ENCODE measurements around the gene PCSK2.

The PCSK2 gene

GRCh38 chr20:17427638-17428037, 200.8 kb downstream of the PCSK2 start:
- H3K27me3 ChIP-seq (ENCODE audit: control insufficient read depth, insufficient read depth, low read length): no peaks in the 10 kb centered on the region
- H3K27ac ChIP-seq (ENCODE audit: low read depth, low read length): no peak overlapping the region
- peaks cover 11% of the 10 kb centered on the region; the same call in 1 of the 2 replicates for H3K4me1 ChIP-seq (ENCODE audit: control insufficient read depth, insufficient read depth, low read length)
- no peaks in the 10 kb centered on the region for H3K36me3 ChIP-seq (ENCODE audit: control insufficient read depth, insufficient read depth, low read length)
- no peaks in the 10 kb centered on the region; the same call in 1 of the 2 replicates for H3K9me3 ChIP-seq (ENCODE audit: control insufficient read depth, insufficient read depth, low read depth, low read length)
- no peak overlapping the region for H3K4me3 ChIP-seq (ENCODE audit: low read depth, low read length)
- no peak overlapping the region for H3K9ac ChIP-seq (ENCODE audit: low read length)

- Histone ChIP-seq H3K36me3 (ENCODE audit: control insufficient read depth, insufficient read depth, low read length) (no peaks in the 10 kb centered on the region), H3K4me1 (ENCODE audit: control insufficient read depth, insufficient read depth, low read length) (peaks cover 11% of the 10 kb centered on the region; the same call in 1 of the 2 replicates), H3K27me3 (ENCODE audit: control insufficient read depth, insufficient read depth, low read length) (no peaks in the 10 kb centered on the region), H3K9me3 (ENCODE audit: control insufficient read depth, insufficient read depth, low read depth, low read length) (no peaks in the 10 kb centered on the region; the same call in 1 of the 2 replicates), H3K4me3 (ENCODE audit: low read depth, low read length) (no peak overlapping the region), H3K27ac (ENCODE audit: low read depth, low read length) (no peak overlapping the region), H3K9ac (ENCODE audit: low read length) (no peak overlapping the region)
These were observed 203.5 kb downstream of the PCSK2 start for GRCh38 chr20:17430125-17430950.

GRCh38 chr20:17431621-17432364, 205.0 kb downstream of the PCSK2 start:
- H3K4me1 ChIP-seq (ENCODE audit: control insufficient read depth, insufficient read depth, low read length): peaks cover 11% of the 10 kb centered on the region; the same call in 1 of the 2 replicates
- H3K27ac ChIP-seq (ENCODE audit: low read depth, low read length): no peak overlapping the region
- no peaks in the 10 kb centered on the region; the same call in 1 of the 2 replicates for H3K9me3 ChIP-seq (ENCODE audit: control insufficient read depth, insufficient read depth, low read depth, low read length)
- H3K36me3 ChIP-seq (ENCODE audit: control insufficient read depth, insufficient read depth, low read length): no peaks in the 10 kb centered on the region
- H3K4me3 ChIP-seq (ENCODE audit: low read depth, low read length): no peak overlapping the region
- H3K27me3 ChIP-seq (ENCODE audit: control insufficient read depth, insufficient read depth, low read length): no peaks in the 10 kb centered on the region
- no peak overlapping the region for H3K9ac ChIP-seq (ENCODE audit: low read length)

- Histone ChIP-seq H3K4me1 (ENCODE audit: control insufficient read depth, insufficient read depth, low read length) (no peaks in the 10 kb centered on the region), H3K4me3 (ENCODE audit: low read depth, low read length) (no peak overlapping the region), H3K36me3 (ENCODE audit: control insufficient read depth, insufficient read depth, low read length) (no peaks in the 10 kb centered on the region), H3K9me3 (ENCODE audit: control insufficient read depth, insufficient read depth, low read depth, low read length) (no peaks in the 10 kb centered on the region), H3K27ac (ENCODE audit: low read depth, low read length) (no peak overlapping the region), H3K27me3 (ENCODE audit: control insufficient read depth, insufficient read depth, low read length) (no peaks in the 10 kb centered on the region), H3K9ac (ENCODE audit: low read length) (no peak overlapping the region)
These were observed 209.8 kb downstream of the PCSK2 start for GRCh38 chr20:17436664-17437063.

GRCh38 chr20:17437251-17437650, 210.4 kb downstream of the PCSK2 start:
- Histone ChIP-seq H3K36me3 (ENCODE audit: control insufficient read depth, insufficient read depth, low read length) (no peaks in the 10 kb centered on the region), H3K27ac (ENCODE audit: low read depth, low read length) (no peak overlapping the region), H3K4me1 (ENCODE audit: control insufficient read depth, insufficient read depth, low read length) (no peaks in the 10 kb centered on the region), H3K9ac (ENCODE audit: low read length) (no peak overlapping the region), H3K4me3 (ENCODE audit: low read depth, low read length) (no peak overlapping the region), H3K27me3 (ENCODE audit: control insufficient read depth, insufficient read depth, low read length) (no peaks in the 10 kb centered on the region), H3K9me3 (ENCODE audit: control insufficient read depth, insufficient read depth, low read depth, low read length) (no peaks in the 10 kb centered on the region)

- Histone ChIP-seq H3K4me1 (ENCODE audit: control insufficient read depth, insufficient read depth, low read length) (no peaks in the 10 kb centered on the region), H3K36me3 (ENCODE audit: control insufficient read depth, insufficient read depth, low read length) (no peaks in the 10 kb centered on the region), H3K4me3 (ENCODE audit: low read depth, low read length) (no peak overlapping the region), H3K9me3 (ENCODE audit: control insufficient read depth, insufficient read depth, low read depth, low read length) (no peaks in the 10 kb centered on the region), H3K27me3 (ENCODE audit: control insufficient read depth, insufficient read depth, low read length) (no peaks in the 10 kb centered on the region), H3K9ac (ENCODE audit: low read length) (no peak overlapping the region), H3K27ac (ENCODE audit: low read depth, low read length) (no peak overlapping the region)
These were observed 211.7 kb downstream of the PCSK2 start for GRCh38 chr20:17438436-17439039.

GRCh38 chr20:17439616-17440296, 212.9 kb downstream of the PCSK2 start:
- Histone ChIP-seq H3K27me3 (ENCODE audit: control insufficient read depth, insufficient read depth, low read length) (peaks cover 7% of the 10 kb centered on the region; the same call in 1 of the 2 replicates), H3K4me1 (ENCODE audit: control insufficient read depth, insufficient read depth, low read length) (no peaks in the 10 kb centered on the region), H3K9ac (ENCODE audit: low read length) (no peak overlapping the region), H3K9me3 (ENCODE audit: control insufficient read depth, insufficient read depth, low read depth, low read length) (no peaks in the 10 kb centered on the region), H3K36me3 (ENCODE audit: control insufficient read depth, insufficient read depth, low read length) (no peaks in the 10 kb centered on the region), H3K4me3 (ENCODE audit: low read depth, low read length) (no peak overlapping the region), H3K27ac (ENCODE audit: low read depth, low read length) (no peak overlapping the region)

GRCh38 chr20:17441745-17442144, 214.9 kb downstream of the PCSK2 start:
- peaks cover 7% of the 10 kb centered on the region; the same call in 1 of the 2 replicates for H3K27me3 ChIP-seq (ENCODE audit: control insufficient read depth, insufficient read depth, low read length)
- H3K27ac ChIP-seq (ENCODE audit: low read depth, low read length): no peak overlapping the region
- no peaks in the 10 kb centered on the region for H3K9me3 ChIP-seq (ENCODE audit: control insufficient read depth, insufficient read depth, low read depth, low read length)
- no peaks in the 10 kb centered on the region for H3K36me3 ChIP-seq (ENCODE audit: control insufficient read depth, insufficient read depth, low read length)
- H3K4me1 ChIP-seq (ENCODE audit: control insufficient read depth, insufficient read depth, low read length): no peaks in the 10 kb centered on the region
- H3K4me3 ChIP-seq (ENCODE audit: low read depth, low read length): no peak overlapping the region
- no peak overlapping the region for H3K9ac ChIP-seq (ENCODE audit: low read length)

GRCh38 chr20:17442588-17442987, 215.7 kb downstream of the PCSK2 start:
- H3K27me3 ChIP-seq (ENCODE audit: control insufficient read depth, insufficient read depth, low read length): peaks cover 7% of the 10 kb centered on the region; the same call in 1 of the 2 replicates
- no peaks in the 10 kb centered on the region for H3K4me1 ChIP-seq (ENCODE audit: control insufficient read depth, insufficient read depth, low read length)
- no peak overlapping the region for H3K27ac ChIP-seq (ENCODE audit: low read depth, low read length)
- no peak overlapping the region for H3K9ac ChIP-seq (ENCODE audit: low read length)
- no peaks in the 10 kb centered on the region for H3K36me3 ChIP-seq (ENCODE audit: control insufficient read depth, insufficient read depth, low read length)
- H3K9me3 ChIP-seq (ENCODE audit: control insufficient read depth, insufficient read depth, low read depth, low read length): no peaks in the 10 kb centered on the region
- no peak overlapping the region for H3K4me3 ChIP-seq (ENCODE audit: low read depth, low read length)

- no peaks in the 10 kb centered on the region for H3K4me1 ChIP-seq (ENCODE audit: control insufficient read depth, insufficient read depth, low read length)
- peaks cover 7% of the 10 kb centered on the region; the same call in 1 of the 2 replicates for H3K27me3 ChIP-seq (ENCODE audit: control insufficient read depth, insufficient read depth, low read length)
- no peak overlapping the region for H3K9ac ChIP-seq (ENCODE audit: low read length)
- no peaks in the 10 kb centered on the region for H3K9me3 ChIP-seq (ENCODE audit: control insufficient read depth, insufficient read depth, low read depth, low read length)
- no peaks in the 10 kb centered on the region for H3K36me3 ChIP-seq (ENCODE audit: control insufficient read depth, insufficient read depth, low read length)
- no peak overlapping the region for H3K27ac ChIP-seq (ENCODE audit: low read depth, low read length)
- no peak overlapping the region for H3K4me3 ChIP-seq (ENCODE audit: low read depth, low read length)
These were observed 216.5 kb downstream of the PCSK2 start for GRCh38 chr20:17443131-17443858.

Data from HUES6 (cell line).